Measurements from ENCODE around the gene PLAA.
A peak's percentile ranks its signal among the peaks of the same experiment; 100 is the strongest.

The PLAA gene

DNA sequence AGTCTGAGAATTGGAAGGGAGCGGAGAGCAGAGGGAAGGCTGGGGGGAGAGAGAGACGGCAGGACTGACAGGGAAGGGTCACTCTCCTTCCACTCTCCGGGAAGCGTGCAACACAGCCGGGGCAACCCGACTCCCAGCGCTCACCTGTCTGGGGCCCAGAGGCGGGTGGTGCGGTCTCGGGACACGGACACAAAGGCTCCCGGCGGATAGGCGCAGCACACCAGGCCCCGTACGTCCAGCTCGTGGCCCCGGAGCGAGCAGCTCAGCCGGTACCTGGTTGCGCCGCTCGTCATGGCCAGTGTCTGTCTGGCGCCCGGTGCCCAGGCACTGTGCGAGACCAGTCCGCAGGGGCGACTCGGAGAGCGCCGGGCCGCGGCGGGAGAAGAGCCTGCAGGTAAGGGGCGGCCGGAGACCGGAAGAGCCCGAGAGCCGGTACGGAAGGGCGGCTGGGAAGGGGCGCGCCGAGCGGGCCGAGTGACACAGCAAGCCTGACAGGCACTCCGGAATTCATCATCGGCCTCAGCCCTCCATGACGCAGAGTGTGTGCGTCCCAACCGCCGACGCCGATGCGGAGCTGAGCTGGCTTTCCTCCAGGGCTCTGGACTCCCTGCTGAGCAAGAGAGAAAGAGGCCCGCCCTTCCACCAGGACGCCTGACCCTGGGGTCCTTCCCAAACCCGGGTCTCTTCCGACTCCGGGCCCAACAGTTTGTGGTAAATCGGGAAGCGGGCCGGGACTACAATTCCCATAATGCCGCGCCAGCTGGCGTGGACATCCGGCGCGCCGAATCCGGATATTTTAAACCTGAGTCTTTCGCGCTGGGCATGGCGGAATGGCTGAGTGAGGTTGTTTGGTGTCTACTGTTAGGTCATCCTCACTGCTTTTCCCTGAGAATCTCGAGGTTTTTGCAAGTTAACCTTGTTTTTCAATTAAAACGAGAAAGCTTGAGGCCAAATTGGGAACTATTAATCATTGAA is at the start of gene PLAA:
PLAA (minus strand) TSS at position 490 of the 975 bp plus-strand sequence; CDS start at position 293, 197 bp downstream.
- peak; percentile 83 for DNase-seq

DNA sequence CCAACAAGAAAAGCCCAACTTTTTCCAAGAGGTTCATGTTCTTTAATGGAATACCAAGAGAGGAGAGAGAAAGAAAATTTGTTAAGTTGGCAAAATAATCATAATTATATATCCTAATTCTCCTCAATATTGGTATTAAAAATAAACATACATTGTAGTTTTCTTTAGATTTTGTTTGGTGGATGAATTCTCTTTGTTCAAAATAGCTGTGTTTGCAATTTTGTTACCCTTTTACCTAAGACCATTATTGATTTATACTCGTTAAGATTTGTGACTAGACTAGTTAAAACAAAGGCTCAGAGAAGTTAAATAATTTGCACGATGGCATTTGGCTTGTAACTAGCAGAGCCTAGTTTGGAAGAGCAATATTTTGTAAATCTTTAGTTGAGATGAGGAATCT is 48.8 kb upstream of the PLAA start:
- DNase-seq = no peak

DNA sequence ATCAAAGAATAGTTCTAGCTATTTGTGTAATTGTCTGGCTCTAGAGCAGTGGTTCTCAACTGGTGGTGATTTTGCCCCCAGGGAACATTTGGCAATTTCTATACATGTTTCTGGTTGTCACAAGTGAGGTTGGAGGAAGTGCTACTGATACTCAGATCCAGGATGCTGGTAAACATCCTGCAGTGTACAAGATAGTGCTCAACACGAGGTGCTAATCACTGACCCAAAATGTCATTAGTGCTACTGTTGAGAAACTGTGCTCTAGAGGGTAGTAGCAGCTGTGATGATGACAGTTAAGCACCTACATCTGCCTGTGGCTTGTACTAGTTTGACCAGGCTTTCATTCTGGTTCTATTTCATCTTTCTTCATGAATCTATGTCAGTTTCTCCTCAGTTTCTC is 36.3 kb upstream of the PLAA start:
- DNase-seq = no peak

DNA sequence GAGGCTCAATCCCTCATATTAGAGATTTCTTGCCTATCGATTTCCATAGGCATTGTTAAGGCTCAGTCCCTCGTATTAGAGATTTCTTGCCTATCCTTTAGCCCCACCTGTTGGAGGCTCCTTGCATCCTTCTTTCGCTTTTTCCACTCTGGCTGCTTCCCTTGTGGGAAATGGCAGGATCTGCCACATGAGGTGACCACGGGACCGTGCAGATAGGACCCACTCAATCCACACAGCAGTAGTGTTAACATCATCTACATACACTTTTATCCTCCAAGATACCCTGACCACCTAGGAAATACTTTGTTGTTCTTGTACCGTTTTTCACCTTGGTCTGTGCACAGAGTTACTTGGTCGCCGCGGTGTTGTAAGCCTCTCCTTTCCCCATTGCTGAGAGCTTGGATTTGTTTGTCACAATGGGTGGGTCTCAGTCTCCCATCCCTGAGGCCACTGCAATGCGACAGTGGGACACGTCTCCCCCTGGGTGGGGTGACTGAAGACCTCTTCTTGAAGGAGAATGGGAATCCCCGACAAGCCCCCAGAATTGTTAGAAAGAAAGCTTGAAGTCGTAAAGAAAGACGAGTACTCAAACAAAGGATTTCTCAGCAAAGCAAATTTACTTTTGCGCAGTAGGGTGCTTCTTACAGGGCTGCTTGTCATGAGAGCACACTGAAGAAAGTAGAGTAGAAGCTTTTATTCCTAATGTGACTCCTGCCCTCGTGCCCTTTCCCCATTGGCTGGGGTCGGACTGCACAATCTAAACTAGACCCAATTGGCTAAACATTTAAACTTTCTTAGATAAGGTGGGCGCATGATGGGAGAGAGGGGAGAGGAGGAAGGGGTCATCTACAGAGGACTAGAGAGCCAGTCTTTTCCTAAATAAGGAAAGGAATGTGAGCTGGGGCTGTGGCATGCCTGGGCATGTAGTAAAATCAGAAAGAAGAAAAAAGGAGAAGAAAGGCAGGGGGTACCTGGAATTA is 29.0 kb upstream of the PLAA start:
- no peak for DNase-seq

DNA sequence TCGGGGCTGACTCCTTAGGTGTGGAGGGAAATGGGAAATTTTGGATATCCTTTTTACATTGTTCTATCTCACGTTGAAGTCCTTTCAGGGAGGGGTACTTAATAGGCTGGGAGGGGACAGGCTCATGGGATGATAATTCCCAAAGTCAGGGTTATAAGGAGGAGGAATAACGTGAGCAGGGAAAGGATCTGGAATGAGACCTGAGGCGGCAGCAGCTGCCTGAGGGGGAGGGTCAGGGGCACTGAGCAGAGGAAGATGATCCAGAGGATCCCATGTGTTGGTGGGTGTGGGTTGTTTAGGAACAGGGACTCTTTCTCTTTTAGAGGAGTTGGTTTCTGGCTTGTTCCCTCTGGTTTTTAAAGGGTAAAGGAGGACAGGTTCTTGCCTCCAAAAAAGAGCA is 27.9 kb upstream of the PLAA start:
- DNase-seq = no peak

DNA sequence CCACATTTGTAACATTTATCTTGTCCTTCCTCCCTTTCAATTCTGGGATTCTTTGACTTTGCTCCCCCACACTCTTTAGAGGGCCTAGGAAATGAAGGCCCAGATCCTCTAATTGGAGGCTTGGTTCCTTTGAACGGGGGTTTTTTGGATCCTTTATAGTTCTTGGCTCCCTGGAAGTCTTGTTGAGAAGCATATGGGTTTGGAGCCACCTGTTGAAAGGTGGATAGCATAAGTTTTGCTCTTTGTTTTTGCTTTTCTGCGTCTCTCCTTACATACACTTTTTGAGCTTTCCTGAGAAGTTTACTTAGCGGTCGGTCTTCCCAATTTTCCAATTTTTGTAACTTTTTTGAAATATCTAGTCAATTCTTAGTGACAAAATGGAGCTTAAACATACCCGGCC is 26.9 kb upstream of the PLAA start:
- no peak for DNase-seq

DNA sequence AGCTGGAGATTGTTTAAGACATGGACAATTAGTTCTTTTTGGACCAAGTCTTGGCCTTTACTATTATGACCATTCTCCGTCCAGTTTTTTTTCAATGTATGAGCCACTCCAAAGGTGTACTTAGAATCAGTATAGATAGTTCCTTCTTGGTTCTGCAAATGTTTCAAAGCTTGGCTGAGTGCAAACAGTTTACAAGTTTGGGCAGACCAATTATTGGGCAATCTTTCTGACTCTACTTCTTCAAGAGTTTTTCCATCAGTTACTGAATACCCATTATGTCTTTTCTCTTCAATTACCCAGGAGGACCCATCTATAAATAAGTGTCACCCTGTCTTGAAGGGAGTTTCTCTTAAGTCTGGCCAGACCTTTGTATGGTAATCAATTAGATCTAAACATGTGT is 24.7 kb upstream of the PLAA start:
- no peak for DNase-seq

DNA sequence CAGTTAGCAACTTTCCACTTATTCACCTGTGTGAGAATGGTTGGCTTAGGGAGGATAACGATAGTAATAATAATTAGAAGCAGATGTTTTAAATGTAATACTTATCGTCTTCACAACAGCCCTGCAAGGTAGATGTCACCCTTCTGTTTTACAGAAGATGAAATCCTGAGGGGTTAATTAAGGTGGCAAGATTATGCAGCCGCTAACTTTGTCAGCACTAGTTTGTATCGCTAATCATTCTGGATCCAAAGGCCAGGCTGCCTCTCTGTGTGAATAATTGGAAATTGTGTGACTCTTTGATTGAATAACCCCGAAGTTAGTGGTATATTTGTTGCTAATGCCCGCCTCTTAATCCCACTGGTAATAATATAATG is 9.8 kb upstream of the PLAA start:
- DNase-seq = no peak

DNA sequence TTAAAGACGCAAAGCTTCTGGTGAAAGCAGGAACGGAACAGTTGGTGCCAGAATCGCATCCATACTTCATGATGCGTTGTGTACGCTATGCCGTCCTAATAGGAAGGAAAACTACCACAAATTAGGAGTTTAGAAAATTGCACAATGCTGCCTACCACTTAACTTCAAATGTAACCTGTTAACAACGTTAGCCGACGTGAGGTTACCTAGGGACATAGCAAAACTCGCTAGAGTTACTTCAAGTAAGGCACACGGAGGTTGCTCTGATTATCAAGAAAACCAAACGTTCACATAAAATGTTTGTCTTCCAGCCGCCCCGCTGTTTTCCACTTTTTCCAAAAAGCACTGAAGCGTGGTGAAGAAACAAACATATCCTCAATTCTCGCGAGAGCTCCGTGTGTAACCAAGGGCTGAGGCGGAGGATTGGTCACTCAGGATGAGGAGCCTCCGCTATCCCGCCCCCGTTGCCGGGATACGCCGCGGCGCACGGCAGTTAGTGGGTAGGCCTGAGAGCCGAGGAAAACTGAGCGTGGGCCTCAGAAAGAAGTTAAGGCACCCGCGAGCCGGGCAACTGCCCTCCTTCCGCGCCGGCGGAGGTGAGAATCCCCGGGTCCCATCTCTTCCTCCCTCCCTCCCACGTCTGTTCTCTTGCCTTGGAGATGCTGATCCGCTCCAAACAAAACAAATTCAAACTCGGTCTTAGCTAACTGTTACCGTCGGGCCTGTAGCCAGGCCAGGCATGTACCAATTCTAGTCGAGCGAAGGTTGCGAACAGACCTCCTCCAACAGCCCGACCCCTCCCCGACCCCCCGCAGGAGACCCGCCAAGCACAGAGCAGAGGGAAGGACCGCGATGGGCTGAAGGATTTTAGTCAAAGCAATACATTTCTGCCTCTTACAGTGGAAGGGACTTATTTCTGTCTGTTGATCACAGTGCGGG is 9.1 kb upstream of the PLAA start, which contains the start of gene IFT74:
IFT74 (plus strand) TSS at position 492 of the 939 bp plus-strand sequence. CDS start 5,556 bp downstream, outside the sequence.
- DNase-seq = peak; percentile 95

DNA sequence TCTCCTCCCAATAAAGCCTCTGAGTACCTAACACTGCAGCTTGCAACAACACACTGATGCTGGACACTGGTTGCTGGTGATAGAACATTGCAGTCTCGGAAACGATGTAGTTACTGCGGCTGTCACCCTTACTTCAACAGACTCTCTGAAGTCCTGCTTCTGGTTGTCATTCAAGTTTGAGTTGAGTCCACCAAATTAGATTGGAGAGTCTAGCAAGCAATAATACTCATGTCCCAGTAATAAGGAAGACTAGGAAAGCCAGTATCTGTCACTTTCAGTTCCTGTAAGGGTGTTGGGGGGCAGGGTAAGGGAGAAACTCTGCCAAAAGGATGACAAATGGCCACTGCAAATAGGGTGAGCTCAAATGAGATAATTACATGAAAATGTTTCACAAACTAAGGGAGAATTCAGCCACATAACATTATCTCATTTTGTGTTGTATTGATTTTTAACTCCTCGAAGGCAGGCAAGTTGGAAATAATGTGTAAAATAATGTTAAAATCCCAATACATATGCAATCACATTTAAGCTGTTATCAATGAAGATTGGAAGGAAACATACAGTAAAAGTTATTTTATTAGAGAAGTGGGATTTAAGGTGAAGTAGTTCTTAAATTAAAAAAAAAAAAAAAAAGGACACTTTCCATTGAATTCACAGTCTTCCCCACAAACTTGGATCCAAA is 8.3 kb upstream of the PLAA start:
- peak; percentile 68 for DNase-seq

DNA sequence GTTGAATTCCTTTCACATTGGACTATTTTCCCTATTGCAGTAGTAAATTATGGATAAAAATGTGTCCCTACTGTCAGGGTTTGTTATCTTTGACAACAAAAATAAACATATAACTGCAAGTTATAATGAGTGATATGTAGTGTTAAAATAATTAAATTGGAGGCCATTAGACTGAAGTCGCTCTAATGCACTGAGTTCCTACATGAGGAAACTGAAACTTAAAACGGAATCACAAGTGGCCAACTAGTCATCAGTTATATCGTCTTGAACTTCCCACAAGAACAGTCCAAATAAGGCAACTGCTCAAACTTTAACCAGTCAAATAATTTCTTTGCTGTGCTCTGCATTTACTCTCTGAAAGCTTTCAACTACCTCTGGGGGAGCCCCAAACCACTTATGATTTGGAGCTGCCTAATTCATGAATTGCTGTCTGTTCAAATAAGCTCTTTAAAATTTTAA is 7.0 kb upstream of the PLAA start:
- no peak for DNase-seq

DNA sequence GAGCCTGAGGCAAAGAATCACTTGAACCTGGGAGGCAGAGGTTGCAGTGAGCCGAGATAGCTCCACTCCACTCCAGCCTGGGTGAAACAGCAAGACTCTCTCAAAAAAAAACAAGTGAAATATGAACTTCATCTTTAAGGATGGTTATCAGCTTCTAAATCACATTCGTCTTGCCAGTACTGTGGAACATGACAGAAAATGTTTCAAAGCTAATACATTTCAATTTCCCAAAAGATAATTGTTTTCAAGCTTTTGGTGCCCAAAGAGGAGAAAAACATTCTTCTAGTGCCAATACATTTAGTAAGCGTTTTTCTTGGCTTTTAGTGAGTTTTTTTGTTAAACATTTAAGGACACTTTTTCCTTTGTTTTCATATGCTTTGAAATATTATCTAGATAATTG is 4.8 kb upstream of the PLAA start:
- DNase-seq = no peak

DNA sequence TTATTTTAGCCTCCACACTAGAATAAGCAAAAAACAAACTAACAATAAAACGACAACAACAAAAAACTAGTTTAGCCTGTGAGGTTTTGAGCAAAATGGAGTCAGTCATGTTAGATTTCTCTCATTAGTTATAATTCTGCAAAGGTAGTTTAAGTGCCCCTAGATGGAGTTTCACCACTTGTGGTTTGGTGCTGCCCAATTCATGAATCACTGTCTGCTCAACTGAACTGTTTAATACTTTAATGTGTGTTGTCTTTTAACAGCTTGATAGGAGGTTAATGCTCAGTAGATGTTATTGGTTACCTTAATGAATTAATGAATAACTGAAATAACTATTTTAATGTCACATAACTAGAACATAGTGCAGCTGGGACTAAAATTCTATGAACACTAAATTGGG is 3.5 kb upstream of the PLAA start:
- DNase-seq = no peak

DNA sequence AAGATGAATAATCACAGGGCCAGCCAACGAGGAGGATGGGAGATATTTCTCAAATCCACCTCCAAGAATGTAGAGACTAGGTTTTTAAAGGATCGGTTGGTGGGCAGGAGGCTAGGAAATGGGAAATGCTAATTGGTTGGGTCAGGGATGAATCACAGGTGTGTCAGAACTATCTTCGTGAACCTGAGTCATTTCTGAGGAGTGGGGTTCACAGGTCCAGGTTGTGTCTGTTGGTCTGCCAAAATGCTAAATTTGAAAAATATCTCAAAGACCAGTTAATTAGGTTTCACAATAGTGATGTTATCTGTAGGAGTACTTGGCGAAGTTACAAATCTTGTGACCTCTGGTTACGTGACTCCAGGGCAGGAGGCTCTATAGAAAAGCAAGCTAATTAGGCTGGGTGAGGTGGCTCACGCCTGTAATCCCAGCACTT is 2.6 kb upstream of the PLAA start:
- DNase-seq = no peak

DNA sequence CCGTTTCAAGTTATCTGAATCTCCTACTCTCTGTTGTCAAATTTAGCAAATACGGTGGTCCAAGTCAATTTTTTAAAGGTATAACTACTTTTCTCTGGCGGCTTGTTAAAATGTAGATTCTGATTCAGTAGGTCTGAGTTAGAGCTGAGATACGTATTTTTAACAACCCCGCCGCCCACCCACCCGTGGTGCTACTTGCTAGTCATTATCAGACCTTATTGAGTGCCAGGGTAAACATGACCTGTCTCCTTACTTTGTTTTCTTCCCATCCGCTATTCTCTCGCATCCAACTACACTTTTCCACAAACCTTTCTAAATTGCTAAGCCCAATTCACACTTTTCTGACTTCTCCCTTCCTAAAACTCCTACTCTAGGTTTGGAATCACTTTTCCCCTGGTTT is 694 bp upstream of the PLAA start:
- DNase-seq = no peak

DNA sequence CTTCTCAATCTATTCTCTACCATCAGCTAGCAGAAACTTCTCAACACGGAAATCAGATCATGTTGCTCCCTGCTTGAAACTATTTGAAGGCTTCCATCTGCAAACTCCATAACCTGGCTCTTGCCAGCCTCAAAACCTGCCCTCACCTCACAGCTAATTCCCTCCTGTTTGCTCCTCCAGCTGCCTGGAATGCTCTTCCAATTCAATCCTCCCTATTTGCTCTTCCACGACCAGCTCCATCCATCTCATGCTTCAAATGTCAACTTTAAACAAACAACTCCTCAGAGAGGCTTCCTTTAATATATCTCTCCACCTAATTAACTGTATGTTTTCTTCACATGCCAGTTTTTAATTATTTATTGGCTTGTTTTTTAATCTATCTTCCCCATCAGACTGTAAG is 1.5 kb downstream of the PLAA start:
- DNase-seq = no peak

DNA sequence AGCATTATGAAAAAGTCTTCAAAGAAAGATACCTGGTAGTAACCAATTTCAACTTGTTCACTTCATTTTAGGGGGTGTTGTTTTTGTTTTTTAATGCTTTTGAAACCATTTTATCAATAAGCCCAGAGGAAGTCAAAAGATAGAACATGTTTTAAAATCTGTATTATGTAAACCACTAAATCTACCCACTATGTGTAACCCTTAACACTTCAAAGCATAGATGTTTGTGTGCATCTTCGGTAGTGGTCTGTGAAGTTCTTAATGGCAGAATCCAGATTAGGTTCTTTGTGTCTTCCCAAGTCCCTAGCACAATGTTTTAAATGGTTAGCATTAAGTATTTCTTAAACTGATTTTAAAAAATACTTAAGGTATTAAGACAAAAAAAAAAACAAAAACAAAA is 6.3 kb downstream of the PLAA start:
- no peak for DNase-seq

DNA sequence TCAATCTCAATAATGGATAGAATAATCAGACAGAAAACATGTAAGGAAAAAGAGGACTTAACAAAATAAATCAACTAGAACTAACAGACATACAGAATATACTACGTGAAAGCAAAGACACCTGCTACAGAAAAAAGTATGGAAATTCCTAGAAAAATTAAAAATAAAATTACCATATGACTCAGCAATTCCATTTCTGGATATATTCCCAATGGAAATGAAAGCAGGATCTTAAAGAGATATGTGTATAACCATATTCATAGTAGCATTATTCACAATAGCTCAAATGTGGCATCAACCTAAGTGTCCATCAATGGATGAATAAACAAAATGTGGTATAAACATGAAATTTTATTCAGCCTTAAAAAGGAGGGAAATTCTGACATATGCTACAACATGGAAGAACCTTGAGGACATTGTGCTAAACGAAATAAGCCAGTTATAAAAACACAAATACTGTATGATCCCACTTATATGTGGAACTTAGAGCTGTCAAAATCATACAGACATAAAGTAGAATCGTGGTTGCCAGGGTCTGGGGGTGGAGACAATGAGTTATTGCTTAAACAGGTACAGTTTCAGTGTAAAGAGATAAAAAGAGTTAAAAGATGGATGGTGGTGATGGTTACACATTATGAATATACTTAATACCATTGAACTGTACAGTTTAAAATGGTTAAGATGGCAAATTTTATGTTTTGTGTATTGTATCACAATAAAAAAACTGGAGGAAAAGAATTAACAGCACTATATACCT is 6.9 kb downstream of the PLAA start:
- DNase-seq = no peak

DNA sequence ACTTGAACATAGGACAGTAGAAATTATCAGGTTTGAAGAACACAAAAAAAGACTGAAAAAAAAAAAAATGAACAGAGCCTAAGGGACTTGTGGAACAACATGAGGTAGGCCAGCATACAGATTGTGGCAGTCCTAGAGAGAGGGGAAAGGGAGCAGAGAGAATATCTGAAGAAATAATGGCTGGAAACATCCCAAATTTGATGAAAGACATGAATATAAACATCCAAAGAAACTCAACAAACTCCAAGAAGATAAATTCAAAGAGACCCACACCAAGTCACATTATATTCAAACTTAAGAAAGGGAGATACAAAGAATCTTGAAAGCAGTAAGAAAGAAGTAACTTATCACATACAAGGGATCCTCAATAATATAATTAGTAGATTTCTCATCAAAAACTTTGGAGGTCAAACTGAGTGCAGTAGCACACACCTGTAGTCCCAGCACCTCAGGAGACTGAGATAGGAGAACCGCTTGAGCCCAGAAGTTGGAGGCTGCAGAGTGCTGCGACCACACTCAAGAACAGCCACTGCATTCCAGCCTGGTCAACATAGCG is 9.1 kb downstream of the PLAA start:
- no peak for DNase-seq

DNA sequence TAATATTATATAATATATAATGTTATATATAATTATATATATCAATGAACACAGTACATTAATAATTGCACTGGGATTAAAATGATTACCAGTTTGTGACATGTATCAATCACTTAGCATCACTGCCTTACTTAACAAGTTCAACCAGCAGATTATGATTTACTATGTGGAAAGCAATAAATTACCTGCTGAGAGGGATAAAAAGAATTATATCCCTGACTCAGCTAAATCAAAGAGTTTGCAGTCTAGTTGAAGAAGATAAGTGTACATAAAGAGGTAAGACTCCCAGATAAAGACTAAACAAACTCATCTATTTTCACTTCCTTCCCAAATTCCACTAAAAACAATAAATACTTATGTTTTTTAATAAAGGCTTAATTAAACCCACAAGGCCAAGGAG is 11.2 kb downstream of the PLAA start:
- DNase-seq = no peak

Data from KG1 (cell line).